ENCODE measurements around the gene C1orf159.

Gene C1orf159

DNA sequence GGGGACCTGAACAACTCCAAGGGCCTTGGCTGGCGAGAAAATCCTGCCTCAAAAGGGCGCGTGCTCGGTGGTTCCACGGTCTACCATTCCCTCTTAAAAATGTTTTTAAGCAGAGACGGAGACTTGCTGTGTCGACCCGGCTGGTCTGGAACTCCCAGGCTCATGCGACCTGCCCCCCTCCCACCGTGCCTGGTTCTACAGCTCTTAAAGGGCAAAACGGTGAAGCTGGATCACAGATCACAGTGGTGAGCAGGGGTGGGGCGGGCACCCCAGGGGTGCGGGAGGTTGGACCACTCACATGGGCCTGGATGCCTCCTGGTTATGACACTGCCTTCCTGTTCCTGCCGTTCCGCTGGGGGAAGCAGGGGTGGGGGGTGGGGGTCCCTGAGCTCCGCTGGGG is 4.2 kb upstream of the C1orf159 start:
- TF ChIP-seq, protein P1, sequence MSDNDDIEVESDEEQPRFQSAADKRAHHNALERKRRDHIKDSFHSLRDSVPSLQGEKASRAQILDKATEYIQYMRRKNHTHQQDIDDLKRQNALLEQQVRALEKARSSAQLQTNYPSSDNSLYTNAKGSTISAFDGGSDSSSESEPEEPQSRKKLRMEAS (IDR thresholded peaks at IDR 0.05), result no peak
- no peak for TF ChIP-seq YY1 (IDR thresholded peaks at IDR 0.05; ENCODE audit: low read depth)
- TF ChIP-seq FOXM1 (IDR thresholded peaks at IDR 0.05; ENCODE audit: borderline replicate concordance, low read depth), result no peak
- no peak for TF ChIP-seq ZBTB7A (IDR thresholded peaks at IDR 0.05; ENCODE audit: low read depth)
- no peak for TF ChIP-seq TEAD4 (IDR thresholded peaks at IDR 0.05)
- TF ChIP-seq, protein P2, sequence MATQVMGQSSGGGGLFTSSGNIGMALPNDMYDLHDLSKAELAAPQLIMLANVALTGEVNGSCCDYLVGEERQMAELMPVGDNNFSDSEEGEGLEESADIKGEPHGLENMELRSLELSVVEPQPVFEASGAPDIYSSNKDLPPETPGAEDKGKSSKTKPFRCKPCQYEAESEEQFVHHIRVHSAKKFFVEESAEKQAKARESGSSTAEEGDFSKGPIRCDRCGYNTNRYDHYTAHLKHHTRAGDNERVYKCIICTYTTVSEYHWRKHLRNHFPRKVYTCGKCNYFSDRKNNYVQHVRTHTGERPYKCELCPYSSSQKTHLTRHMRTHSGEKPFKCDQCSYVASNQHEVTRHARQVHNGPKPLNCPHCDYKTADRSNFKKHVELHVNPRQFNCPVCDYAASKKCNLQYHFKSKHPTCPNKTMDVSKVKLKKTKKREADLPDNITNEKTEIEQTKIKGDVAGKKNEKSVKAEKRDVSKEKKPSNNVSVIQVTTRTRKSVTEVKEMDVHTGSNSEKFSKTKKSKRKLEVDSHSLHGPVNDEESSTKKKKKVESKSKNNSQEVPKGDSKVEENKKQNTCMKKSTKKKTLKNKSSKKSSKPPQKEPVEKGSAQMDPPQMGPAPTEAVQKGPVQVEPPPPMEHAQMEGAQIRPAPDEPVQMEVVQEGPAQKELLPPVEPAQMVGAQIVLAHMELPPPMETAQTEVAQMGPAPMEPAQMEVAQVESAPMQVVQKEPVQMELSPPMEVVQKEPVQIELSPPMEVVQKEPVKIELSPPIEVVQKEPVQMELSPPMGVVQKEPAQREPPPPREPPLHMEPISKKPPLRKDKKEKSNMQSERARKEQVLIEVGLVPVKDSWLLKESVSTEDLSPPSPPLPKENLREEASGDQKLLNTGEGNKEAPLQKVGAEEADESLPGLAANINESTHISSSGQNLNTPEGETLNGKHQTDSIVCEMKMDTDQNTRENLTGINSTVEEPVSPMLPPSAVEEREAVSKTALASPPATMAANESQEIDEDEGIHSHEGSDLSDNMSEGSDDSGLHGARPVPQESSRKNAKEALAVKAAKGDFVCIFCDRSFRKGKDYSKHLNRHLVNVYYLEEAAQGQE (IDR thresholded peaks at IDR 0.05; ENCODE audit: low read depth), result no peak
- no peak for TF ChIP-seq NFIC (IDR thresholded peaks at IDR 0.05)
- TF ChIP-seq CEBPB (IDR thresholded peaks at IDR 0.05), result no peak

DNA sequence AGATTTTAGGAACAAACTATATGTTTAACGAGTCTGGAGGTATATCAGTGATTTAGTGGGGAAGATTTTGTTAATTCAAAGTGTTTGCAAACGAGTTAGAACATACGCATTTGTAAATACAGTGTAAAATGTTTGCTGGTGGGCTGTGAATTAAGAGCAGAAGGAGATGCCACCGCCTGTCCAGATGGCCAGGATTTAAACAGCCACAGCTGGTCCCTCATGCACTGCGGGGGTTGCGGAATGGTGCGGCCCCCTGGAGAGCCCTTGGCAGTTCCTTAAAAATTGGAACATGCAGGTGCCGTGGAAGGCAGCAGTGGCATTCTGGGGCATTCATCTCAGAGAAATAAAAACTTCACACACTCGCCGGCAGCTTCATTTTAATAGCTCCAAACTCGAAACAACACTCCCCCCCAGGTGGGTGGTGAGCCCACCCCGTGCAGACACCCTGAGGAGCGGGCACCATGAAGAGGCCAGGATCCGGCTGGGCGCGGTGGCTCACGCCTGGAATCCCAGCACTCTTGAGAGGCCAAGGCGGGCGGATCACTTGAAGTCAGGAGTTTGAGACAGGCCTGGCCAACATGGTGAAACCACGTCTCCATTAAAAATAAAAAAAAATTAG is 3.5 kb upstream of the C1orf159 start:
- TF ChIP-seq EGR1 (IDR thresholded peaks at IDR 0.05) (no peak), EP300 (IDR thresholded peaks at IDR 0.05; ENCODE audit: borderline replicate concordance) (no peak), TEAD4 (IDR thresholded peaks at IDR 0.05) (no peak), RAD21 (IDR thresholded peaks at IDR 0.05; ENCODE audit: low read depth) (no peak), CEBPB (IDR thresholded peaks at IDR 0.05) (no peak), CREB1 (IDR thresholded peaks at IDR 0.05; ENCODE audit: low read depth) (no peak), NFIC (IDR thresholded peaks at IDR 0.05) (no peak), YY1 (IDR thresholded peaks at IDR 0.05; ENCODE audit: low read depth) (no peak), FOXM1 (IDR thresholded peaks at IDR 0.05; ENCODE audit: borderline replicate concordance, low read depth) (no peak), ZBTB7A (IDR thresholded peaks at IDR 0.05; ENCODE audit: low read depth) (no peak), TCF12 (IDR thresholded peaks at IDR 0.05; ENCODE audit: low read depth) (no peak), TAF1 (IDR thresholded peaks at IDR 0.05; ENCODE audit: low read depth) (no peak)
- TF ChIP-seq, protein P2 (IDR thresholded peaks at IDR 0.05; ENCODE audit: low read depth), result no peak
- TF ChIP-seq, protein P1 (IDR thresholded peaks at IDR 0.05), result no peak
- TF ChIP-seq, protein P3, sequence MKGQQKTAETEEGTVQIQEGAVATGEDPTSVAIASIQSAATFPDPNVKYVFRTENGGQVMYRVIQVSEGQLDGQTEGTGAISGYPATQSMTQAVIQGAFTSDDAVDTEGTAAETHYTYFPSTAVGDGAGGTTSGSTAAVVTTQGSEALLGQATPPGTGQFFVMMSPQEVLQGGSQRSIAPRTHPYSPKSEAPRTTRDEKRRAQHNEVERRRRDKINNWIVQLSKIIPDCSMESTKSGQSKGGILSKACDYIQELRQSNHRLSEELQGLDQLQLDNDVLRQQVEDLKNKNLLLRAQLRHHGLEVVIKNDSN (IDR thresholded peaks at IDR 0.05), result no peak

DNA sequence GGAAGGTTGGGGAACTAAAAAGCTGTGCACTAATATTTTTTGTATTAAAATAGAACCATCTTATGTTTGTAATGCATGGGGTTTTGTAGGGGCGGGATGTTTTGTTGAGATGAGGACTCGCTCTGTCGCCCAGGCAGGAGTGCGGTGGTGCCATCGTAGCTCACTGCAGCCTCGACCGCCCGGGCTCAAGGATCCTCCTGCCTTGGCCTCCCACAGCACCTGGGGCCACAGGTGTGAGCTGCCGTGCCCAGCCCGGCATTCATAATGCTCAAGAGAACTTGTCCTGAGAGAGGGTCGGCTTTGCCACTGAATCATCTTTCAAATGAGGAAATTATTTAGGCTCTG is 3.0 kb upstream of the C1orf159 start:
- TF ChIP-seq TEAD4 (IDR thresholded peaks at IDR 0.05), result no peak
- no peak for TF ChIP-seq CREB1 (IDR thresholded peaks at IDR 0.05; ENCODE audit: low read depth)
- no peak for TF ChIP-seq EGR1 (IDR thresholded peaks at IDR 0.05)
- TF ChIP-seq, protein P3 (IDR thresholded peaks at IDR 0.05), result no peak
- no peak for TF ChIP-seq FOXM1 (IDR thresholded peaks at IDR 0.05; ENCODE audit: borderline replicate concordance, low read depth)
- no peak for TF ChIP-seq TCF12 (IDR thresholded peaks at IDR 0.05; ENCODE audit: low read depth)
- no peak for TF ChIP-seq CEBPB (IDR thresholded peaks at IDR 0.05)
- TF ChIP-seq RAD21 (IDR thresholded peaks at IDR 0.05; ENCODE audit: low read depth), result no peak
- TF ChIP-seq YY1 (IDR thresholded peaks at IDR 0.05; ENCODE audit: low read depth), result no peak
- no peak for TF ChIP-seq TAF1 (IDR thresholded peaks at IDR 0.05; ENCODE audit: low read depth)

DNA sequence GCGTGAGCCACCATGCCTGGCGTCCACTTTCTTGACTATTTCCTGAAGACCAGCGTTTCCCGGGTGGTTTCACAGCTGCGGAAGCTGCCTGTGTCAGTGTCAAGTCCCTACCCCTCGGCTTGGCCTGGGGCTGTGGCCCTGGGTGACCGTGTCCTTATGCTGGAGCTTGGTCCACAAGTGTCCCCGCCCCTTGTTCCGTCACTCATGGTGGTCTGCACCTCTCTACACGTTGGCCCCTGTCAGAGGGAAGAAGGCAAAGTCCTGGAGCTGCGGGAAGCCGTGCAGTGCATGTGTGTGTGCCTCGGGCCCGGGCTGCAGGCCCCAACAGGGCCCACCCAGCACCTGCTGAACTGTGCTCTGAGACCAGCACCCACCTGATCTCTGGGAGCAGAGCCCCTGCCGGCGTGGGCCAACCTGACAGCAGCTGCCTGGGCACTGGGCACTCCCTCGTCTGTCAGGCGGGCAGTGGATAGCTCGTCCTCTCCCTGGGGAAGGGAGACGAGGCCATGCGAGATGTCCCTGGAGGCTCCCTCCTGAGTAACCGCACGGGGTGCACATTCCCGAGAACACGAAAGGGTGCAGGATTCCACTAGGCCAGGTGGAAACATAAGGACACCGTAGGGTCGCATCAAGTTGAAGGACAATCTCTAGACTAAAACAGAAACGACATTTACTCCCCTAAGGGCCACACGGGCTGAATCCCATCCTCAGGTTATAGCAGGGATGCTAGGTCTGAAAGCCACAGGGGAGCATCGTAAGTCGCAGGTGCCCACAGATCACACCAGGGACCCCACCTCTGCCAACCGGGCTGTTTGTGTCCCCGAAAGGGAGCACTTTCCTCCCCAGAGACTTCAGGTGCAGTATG is 2.4 kb upstream of the C1orf159 start:
- TF ChIP-seq CREB1 (IDR thresholded peaks at IDR 0.05; ENCODE audit: low read depth) (no peak), NFIC (IDR thresholded peaks at IDR 0.05) (no peak), TEAD4 (IDR thresholded peaks at IDR 0.05) (no peak), TAF1 (IDR thresholded peaks at IDR 0.05; ENCODE audit: low read depth) (no peak), FOXM1 (IDR thresholded peaks at IDR 0.05; ENCODE audit: borderline replicate concordance, low read depth) (no peak), RAD21 (IDR thresholded peaks at IDR 0.05; ENCODE audit: low read depth) (no peak), YY1 (IDR thresholded peaks at IDR 0.05; ENCODE audit: low read depth) (no peak), ZBTB7A (IDR thresholded peaks at IDR 0.05; ENCODE audit: low read depth) (no peak), EP300 (IDR thresholded peaks at IDR 0.05; ENCODE audit: borderline replicate concordance) (no peak), EGR1 (IDR thresholded peaks at IDR 0.05) (no peak), TCF12 (IDR thresholded peaks at IDR 0.05; ENCODE audit: low read depth) (no peak), CEBPB (IDR thresholded peaks at IDR 0.05) (no peak)
- TF ChIP-seq, protein P2 (IDR thresholded peaks at IDR 0.05; ENCODE audit: low read depth), result no peak
- TF ChIP-seq, protein P3 (IDR thresholded peaks at IDR 0.05), result no peak
- TF ChIP-seq, protein P1 (IDR thresholded peaks at IDR 0.05), result no peak

All from Ishikawa (cell line).